Neural cell (in vitro differentiated cells): ENCODE measurements around the gene MPC2.

Source experiments
- RAD21 ChIP-seq: fragments of 450-650 bp; conservative IDR thresholded peaks from 2 replicates; pipeline ENCODE4 v1.6.1; 2014; ENCODE audit warnings: antibody characterized with exemption, mild to moderate bottlenecking, moderate library complexity
- TF ChIP-seq, protein P1 (sequence below): fragments of 450-650 bp; IDR thresholded peaks from 2 replicates; pipeline ENCODE4 v1.5.1; 2014; ENCODE audit warnings: antibody characterized with exemption, mild to moderate bottlenecking, moderate library complexity; ENCODE audit not compliant: poor library complexity, severe bottlenecking

DNA sequence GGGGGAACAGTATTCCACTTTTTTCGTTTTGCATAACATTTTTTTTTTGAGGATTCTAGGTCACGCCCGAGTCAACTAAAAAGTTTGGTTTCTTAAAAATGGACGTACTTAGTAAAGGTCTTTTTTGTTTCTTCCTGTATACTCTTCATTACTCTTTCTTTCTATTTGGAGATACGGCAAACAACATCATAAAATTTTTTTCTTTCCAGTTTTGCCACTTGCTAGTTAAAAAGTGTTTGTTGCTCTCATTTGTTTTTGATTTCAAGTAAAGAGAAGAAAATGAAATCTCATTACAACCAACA is 788 bp upstream of the MPC2 start:
- TF ChIP-seq, protein P1, sequence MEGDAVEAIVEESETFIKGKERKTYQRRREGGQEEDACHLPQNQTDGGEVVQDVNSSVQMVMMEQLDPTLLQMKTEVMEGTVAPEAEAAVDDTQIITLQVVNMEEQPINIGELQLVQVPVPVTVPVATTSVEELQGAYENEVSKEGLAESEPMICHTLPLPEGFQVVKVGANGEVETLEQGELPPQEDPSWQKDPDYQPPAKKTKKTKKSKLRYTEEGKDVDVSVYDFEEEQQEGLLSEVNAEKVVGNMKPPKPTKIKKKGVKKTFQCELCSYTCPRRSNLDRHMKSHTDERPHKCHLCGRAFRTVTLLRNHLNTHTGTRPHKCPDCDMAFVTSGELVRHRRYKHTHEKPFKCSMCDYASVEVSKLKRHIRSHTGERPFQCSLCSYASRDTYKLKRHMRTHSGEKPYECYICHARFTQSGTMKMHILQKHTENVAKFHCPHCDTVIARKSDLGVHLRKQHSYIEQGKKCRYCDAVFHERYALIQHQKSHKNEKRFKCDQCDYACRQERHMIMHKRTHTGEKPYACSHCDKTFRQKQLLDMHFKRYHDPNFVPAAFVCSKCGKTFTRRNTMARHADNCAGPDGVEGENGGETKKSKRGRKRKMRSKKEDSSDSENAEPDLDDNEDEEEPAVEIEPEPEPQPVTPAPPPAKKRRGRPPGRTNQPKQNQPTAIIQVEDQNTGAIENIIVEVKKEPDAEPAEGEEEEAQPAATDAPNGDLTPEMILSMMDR = no peak
- no peak for TF ChIP-seq RAD21
